GM04504 (cell line): ENCODE results near the gene GPC6.
A peak's percentile ranks its signal among the peaks of the same experiment; 100 is the strongest.
"Not testable (repeated sequence)": the region's sequence is repeated elsewhere in the genome, so short reads cannot be mapped to it uniquely, and the experiment has no call there.

Experiments used
- DNase-seq: peaks from one replicate; pipeline ENCODE4 v3.0.0-alpha.2; 2012; ENCODE audit warnings: low read depth

The GPC6 gene

DNA sequence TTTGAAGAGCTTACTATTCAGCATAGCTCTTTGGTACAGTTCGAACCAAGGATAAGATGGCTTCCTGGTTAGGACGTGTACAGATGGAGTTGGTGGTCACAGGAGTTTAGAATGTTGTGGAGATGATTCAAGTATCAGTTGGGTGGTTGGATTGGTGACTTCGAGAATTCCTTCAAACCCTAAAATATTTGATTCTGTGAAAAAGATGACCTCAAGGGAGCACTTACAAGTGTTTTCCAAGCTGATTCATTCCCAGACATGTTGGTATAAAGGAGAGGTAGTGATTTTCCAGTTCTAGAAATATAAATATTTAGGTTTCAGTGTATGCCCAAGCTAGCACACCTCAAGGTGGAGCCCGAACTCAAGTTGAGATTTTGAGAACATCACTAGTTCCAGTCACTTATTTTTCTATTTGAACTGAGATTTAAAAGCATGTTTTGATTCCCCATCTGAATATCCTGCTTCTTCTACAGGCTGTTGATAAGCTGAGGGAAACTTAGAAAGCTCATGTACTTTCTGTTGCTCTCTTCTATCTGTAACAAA lies 946.8 kb downstream of the GPC6 start:
- DNase-seq = no peak

DNA sequence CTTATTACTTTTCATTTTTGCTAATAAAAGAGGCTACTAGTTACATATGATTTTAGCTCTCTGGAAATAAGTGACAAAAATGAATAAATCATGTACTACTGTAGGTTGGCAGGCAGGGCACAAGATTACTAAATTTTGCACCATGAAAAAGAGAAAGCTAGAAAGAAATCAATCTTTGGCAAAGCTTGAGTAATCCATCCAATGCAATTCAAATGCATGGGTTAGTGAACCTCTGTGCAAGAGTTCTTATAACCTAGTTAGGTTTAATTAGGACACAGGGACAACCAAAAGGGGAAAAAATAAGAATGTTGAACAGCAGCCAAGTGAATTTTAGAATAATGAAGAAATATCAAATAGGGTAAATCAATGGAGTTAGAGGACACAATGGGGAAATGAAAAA lies 947.4 kb downstream of the GPC6 start:
- no peak for DNase-seq

DNA sequence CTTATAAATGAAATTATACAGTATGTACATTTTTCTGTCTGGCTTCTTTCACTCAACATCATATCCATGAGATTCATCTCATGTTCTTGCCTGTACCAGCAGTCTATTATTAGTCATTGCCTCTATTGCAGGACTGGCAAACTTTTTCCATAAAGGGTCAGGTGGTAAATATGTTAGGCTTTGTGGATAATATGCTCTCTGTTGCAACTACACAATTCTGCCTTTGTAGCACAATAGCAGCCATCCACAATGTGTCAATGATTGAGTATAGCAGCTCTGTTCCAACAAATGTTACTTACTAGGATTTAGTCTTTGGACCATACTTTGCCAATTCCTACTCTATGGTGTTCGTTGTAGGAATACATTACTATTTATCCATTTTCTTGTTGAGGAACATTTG lies 948.5 kb downstream of the GPC6 start:
- DNase-seq = no peak

DNA sequence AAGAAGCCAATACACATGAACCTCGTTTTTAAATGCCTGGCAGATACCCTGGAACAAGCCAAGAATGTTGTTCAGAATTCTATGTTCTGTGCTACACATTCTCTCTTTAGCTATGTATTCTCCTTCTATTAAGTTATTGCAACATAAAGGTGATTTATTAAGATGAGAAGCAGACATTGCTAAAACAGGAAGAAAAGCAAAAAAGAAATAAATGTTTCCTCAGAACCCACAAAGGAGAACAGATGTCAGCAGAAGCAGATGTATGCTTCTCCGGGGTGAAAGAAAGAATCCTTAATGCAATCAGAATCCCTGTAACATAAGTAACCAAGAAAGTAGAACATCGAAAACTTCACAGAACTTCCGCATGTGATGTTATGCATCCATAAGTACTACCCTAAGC lies 950.0 kb downstream of the GPC6 start:
- DNase-seq = no peak

DNA sequence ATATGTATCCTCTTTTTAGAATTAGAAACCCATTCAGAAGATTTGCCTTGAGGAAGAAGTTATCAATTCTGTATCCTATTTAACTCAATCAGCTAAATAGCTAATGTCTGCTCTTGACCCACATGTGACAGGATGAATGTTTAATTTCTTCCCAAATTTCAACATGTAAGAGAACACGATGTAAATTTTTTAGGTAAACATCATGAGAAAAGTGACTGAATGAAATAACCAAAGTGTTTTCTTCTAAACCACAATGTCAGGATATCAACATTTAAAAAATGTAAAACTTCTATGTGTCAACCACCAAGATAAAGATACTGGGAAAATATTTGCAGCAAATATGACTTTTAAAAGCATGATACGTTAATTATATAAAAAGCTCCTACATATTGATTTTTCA lies 950.4 kb downstream of the GPC6 start:
- DNase-seq = no peak

DNA sequence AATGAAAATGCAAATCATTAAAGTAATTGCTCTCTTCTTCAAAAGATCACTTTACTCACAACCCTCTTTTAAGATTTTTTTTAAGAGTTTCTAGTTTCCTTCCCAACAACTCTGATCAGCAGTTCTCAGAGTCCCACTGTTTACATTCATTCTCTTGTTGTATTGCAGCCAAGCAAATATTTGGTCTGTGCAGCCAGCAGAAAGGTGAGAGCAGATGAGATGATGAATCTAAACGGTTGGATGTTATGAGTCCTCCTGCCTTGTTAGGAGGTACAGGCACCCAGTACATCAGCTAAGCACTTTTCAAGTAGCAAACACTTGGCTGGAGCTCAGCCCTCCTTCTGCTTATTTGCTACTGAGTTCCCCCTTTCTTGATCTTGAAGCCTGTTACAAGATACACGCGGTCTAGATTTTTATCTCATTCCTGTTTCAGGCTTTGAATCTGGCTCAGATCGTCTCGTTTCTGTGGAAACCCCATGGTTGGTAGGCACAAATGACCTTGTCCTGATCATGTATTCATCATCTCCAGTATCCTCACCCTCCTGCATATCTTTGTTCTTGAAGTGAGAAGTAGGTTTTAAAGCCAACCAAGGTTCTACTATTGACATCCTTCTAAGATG lies 952.1 kb downstream of the GPC6 start:
- DNase-seq = no peak

DNA sequence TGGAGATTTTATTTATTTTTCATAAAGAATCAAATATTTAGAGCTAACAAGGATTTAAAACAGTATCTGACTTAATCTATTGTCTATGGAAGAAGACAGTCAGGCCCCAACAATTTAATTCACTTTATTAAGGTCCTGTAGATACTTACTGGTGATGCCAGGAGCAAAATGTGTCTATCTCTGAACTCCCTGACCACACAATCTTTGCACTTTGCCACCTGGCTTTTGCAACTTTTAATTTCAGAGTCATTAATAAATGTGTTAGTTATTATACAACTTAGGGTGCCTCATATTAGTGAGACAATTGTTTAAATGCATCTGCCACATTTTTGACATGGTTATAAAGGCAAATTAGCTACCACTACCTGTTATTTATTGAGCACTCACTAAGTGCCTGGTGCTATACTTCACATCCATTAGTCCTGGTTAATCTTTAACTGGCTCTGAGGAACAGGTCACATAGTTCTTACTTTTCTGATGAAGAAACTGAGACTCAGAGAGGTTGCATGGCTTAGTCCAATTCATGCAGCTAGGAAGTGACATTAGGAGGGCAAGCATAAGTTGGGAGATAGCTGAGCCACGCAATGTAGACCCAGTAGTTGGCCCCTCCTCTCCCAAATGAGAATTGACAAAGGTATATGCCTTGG lies 955.0 kb downstream of the GPC6 start:
- DNase-seq = no peak

DNA sequence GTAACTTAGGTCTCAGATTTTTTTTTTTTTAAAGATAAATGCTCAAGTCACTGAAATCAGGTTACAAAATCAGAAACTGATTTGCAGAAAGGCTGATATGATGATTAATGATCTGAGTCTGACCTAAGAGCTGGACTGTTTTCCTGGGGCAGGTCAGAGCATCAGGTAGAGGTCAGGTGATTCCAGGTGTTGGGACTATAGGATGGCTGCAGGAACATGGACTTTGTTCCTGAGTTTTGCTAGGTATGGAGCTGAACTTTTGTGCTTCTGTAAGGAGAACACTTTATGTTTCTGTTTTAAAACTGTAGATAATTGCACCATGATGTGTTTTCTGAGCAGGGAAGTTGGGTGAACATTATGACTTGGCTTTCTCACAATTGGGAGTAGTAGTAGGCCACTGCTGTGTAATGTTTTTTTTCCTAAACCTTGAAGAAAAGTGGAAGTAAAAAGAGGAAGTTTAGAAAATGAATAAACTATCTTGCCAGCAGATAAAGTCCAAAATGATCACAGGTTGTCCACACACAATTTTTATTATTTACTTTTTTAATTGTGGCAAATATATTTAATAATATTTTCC lies 955.7 kb downstream of the GPC6 start:
- no peak for DNase-seq

DNA sequence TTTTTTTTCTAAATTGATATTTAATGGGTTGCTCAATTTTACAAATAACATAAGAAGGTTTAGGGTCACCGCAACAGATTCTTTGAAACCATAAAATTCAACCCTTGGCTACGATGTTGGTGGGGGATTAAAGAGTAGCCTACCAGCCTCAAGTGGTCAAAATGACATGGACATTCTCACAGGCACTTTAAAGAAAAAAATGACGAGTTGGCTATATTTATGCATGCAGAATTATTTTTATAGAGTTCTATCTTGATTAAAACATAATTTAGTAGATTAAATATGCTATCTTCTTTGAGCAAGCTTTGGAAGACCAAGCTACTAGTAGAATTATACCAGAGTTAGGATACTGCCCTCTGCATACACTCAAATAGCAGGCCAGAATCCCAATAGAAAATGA lies 959.9 kb downstream of the GPC6 start:
- DNase-seq = no peak

DNA sequence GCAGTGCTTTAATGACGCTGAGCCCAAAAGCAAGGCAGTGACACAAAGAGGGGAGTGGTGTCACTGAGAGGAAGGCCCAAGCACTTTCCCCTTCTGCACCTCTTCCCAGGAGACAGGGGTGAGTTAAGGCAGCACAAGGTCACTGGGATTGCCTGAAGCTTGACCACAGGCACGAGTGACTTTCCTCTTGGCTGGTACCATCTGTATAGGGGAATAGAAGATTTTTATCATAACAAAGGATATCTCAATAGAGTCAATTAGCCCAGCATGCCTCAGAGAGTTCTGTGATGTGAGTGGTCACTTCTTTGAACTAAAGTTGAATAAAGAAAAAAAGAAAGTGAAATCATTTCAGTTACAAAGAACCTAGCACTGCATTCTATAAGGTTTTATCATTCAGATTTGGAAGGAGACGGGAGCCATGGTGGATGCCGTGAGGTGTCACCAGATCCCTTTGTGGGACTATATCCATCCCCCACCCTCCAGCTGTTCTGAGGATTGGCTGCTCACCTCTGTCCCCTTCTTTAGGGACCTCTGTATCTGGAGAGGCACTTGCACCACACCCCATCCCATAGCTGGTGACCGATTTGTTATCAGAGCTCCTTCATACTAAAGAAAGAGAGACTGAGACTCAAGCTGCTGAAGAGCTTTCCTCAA lies 961.7 kb downstream of the GPC6 start:
- no peak for DNase-seq

DNA sequence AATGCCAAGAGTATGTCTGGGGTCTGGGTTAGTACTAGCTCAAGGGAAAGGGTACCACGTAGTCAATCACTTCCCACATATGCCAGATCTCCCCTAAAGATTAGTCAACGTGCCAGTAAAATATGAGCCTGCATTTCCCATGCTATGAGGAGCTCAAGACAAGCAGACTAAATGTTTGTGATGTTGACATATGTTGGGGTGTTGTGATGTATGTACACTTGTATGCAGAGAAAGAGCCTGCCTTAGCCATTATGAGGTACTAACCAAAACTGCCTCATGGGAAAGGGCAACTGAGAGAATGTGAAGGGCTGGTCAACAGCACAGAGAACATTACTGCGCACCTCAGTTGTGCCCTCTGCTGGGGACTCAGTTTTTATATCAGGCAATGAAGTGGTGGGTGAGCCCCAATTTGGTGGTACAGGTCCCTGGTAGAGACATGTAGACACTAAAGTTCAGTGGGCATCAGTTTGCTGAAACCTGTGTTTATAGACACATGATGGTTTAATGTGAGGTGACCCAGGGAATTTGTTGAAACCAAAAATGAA lies 965.9 kb downstream of the GPC6 start:
- DNase-seq = no peak

DNA sequence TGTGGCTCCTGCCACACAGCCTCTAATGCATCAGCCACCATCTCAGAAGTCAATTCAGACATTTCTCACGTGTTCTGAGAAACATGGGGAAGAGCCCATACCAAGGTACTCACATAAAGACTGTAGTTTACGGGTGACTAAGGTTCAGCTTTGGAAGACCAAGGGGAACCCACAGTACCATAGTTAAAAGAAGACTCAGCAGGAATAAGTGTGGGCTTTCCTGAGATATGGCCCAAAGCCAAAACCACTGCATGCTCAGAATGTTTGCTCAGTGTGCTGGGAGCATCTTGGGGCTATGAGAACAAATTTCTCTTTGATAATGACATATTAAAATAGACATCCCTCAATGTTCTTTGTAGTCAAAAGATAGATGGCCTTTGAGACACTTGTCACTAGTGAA lies 969.1 kb downstream of the GPC6 start:
- peak; percentile 56 for DNase-seq

DNA sequence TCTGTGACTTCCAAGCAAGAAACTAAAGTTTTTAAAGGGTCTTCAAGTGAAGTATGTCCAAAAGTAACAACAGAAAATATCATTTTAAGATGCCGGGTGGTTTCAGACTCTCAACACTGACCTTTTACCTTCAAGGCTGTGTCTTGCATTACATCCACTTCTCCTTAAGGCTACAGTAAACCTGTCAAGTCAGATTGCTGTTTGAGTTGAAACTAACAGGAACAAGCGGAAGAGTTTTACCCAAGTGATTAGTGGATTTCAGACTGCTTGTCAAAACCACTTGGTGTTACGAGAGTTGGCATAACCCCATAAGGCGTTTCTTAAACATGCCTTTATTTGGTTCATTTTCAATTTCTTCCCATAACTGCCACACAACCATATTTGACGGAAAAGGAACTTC lies 969.8 kb downstream of the GPC6 start:
- DNase-seq = no peak

DNA sequence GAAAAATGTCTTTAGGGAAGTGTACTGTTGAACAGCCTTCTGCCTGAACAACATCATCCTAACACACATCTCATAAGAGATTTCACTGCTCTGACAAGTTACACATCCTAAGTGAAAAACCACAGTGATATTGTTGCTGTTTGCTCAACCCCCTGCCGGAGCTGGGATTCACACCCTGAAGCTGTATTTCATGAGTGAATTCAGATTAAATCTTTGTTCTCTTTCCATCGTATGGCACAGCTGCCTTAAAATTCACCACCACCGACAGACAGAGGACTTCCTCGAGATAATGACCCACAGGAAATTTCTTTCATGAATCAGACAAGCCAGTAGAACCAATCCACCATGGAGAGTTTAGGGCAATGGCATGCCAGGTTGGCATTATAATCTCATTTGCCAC lies 972.1 kb downstream of the GPC6 start:
- no peak for DNase-seq

DNA sequence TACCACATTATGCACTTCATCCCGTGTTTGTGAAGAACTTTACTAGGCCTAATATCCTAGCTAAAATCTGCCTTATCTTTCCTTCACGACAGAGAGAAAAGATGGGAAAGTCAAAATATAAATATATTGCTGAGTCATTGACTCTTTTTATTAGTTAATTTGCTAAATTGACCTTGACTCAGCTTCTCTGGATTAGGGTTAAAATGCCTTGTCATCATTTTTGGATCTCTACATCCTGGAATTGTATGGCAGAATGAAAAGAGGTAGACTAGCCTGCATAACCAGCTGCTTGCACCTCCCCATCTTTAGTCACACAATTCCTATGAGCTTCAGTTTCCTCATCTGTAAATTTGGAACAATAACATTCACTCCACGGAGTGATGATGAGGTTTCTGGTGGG lies 972.5 kb downstream of the GPC6 start:
- no peak for DNase-seq

DNA sequence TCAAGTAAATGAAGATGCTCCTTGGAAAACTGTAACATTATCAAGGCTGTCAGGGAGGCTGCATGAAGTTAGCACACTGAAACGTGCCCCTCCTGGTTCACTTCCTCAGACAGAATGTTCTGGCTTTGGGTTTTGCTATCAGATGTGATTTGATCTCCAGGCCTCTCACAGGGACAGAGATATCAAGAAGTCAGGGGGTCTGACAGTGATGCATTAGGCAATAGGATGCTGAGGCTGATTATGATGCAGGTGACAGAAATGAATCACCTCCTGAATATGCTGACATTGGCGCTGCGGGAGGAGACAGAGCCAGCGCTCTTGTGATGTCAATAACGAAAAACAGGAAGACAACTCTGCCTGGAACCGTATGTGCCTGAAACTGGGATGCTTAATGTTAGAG lies 974.4 kb downstream of the GPC6 start:
- no peak for DNase-seq

DNA sequence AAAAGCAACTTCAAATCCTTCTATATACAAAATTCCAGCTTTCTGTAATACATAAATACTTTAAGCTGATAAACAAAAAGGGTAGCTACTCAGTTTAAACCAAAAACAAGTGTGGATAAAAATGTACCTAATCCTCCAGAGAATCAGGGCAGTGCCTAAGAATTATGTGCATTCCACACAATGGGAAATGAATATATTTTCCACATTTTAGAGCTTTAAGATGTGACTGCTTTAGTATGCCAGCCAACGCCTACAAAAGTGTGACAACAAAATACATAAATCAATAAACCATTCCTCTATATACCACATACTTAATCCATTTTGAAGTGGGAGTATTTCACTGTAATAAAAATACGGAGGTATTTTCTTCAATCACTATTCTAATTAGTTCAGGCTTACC lies 977.6 kb downstream of the GPC6 start:
- no peak for DNase-seq

DNA sequence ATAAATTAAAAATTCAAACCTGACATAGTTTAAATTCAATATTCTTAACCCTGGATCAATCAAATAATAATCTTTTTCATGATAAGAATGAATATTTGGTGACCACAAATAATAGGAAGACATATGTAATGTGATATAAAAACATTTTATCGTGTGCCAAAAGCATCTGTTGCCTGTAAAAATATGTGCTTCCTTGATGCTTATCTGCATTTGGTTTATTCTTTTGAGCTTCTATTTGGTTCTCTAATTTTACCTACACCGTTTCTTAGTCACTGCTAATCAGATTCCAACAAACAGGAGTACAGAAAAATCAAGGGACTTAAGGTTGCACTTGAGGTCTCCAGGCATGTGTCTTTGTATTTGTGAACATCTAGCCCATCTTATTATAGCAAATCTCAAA lies 978.3 kb downstream of the GPC6 start:
- DNase-seq = no peak

DNA sequence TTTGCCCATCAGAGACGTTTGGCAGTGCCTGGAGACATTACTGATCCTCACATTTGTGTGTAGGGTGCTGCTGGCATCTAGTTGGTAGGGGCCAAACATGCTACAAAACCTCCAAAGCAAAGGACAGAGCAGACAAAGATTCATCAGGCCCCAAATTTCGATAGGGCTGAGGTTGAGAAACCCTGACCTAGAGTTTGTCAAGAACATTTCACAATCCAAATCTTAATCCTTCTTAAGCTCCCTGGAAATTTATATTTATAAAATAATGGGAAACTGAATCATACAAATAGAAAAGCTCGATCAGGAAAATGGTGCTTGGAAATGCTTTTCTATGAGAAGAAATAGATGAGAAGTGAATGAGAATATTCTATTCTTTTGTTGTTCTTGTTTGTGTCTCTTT lies 979.3 kb downstream of the GPC6 start:
- no peak for DNase-seq

DNA sequence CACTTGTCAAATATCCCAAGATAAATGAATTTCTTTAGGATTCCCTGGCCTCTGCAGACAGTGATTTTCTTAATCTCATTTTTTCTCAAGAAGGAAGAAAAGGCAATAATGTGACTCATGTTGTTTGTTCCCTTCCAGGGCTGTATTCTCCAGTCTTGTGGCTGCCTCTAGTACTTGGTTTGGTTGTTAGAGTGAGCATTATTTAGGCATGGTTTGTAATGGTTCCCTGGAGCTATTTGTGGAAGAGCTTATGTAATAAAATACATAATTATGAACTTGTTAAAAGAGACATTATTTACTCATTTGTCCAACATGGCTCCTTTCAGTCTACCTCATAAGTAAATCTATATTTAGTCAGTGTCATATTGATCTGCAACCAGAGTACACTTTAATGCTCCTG lies 982.5 kb downstream of the GPC6 start:
- no peak for DNase-seq

DNA sequence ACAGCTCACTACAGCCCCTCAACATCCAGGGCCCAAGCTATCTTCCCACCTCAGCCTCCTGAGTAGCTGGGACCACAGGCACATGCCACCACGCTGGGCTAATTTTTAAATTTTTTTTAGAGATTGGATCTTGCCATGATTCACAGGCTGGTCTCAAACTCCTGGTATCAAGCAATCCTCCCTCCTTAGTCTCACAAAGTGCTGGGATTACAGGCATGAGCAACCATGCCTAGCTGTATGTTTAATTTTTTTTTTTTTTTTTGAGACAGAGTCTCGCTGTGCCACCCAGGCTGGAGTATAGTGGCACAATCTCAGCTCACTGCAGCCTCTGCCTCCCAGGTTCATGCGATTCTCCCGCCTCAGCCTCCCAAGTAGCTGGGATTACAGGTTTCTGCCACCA lies 983.3 kb downstream of the GPC6 start:
- not testable (repeated sequence) for DNase-seq

DNA sequence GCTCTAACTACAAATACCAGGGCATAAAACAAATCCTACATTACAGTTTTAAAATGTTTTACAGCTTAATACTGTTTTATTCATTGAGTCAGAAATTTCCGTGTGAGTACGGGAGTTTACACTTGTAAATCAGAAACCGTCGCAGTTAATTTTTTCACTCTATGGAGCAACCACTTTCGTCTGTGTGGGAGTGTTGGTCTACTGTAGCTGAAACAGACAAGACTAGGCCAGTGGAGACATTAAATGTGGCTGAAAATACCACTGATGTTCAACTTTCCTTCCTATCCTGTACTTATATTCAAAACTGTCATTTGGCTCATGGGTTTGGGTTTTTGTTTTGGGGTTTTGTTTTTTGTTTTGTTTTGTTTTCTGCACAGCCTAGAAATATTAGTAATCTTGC lies 984.2 kb downstream of the GPC6 start:
- DNase-seq = no peak

DNA sequence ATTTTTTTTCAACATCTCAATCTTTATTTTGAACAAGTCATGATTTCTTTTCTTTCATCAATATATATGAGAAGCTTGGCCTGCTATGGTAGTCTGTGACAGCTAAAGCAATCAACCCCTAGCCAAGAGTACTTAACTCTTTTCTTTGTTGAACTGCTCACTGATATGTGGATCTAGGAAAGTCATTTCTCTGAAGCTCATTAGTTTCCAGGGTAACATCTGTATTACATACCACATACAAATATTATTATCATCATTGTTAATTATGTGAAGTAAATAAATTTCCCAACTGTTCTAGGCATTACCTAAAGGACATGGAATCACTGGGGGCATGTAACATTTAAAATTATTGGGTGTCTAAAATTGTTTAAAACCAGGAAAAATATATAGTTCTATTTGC lies 985.6 kb downstream of the GPC6 start:
- no peak for DNase-seq
